GM12878 (cell line): ENCODE data around the gene ADPRHL1. TPM values are rescaled to one million over a fixed set of nuclear protein-coding genes. Genes with fewer than 3 reads are reported as not detected.
A peak's percentile ranks its signal among the peaks of the same experiment; 100 is the strongest.

ENCODE experiments used
- BCL3 ChIP-seq: IDR thresholded peaks from 2 replicates; pipeline ENCODE4 v1.6.1; 2011; ENCODE audit warnings: borderline replicate concordance, low read depth, mild to moderate bottlenecking, moderate library complexity, low read length; ENCODE audit not compliant: insufficient read depth, poor library complexity, severe bottlenecking
- CBX5 ChIP-seq: sonication (generic); IDR thresholded peaks from 2 replicates; pipeline ENCODE4 v1.6.1; 2016; ENCODE audit warnings: low read depth, moderate library complexity, mild to moderate bottlenecking, inconsistent platforms
- E4F1 ChIP-seq: fragments of 450-650 bp; IDR thresholded peaks from 2 replicates; pipeline ENCODE4 v1.6.1; 2018; ENCODE audit warnings: borderline replicate concordance, mild to moderate bottlenecking; ENCODE audit not compliant: partially characterized antibody
- EGR1 ChIP-seq, 2 experiments: IDR thresholded peaks; 1 replicate in 1 of 2; 2 replicates in 1 of 2; pipeline ENCODE4 v1.6.1; 2011 to 2012; ENCODE audit warnings: low read depth in 2 of 2, low read length in 2 of 2, borderline replicate concordance in 1 of 2, mild to moderate bottlenecking in 1 of 2, moderate library complexity in 1 of 2
- ELK1 ChIP-seq: IDR thresholded peaks from 2 replicates; pipeline ENCODE4 v1.6.1; 2012; ENCODE audit warnings: low read depth, low read length, improper control_type of control experiment
- EP300 ChIP-seq, 2 experiments: fragments of 150-350 bp in 1 of 2; IDR thresholded peaks; 2 replicates each; pipeline ENCODE4 v1.6.1; 2011 to 2012; ENCODE audit warnings: low read depth in 2 of 2, low read length in 2 of 2, borderline replicate concordance in 1 of 2, improper control_type of control experiment in 1 of 2, inconsistent platforms in 1 of 2; ENCODE audit not compliant: control insufficient read depth in 1 of 2
- LARP7 ChIP-seq: fragments of 450-650 bp; IDR thresholded peaks from 2 replicates; pipeline ENCODE4 v1.6.1; 2017; ENCODE audit warnings: mild to moderate bottlenecking
- MLLT1 ChIP-seq: fragments of 450-650 bp; IDR thresholded peaks from 2 replicates; pipeline ENCODE4 v1.6.1; 2016; ENCODE audit warnings: mild to moderate bottlenecking
- POLR2A ChIP-seq: IDR thresholded peaks from 2 replicates; pipeline ENCODE4 v1.6.1; 2011; ENCODE audit warnings: low read depth, mild to moderate bottlenecking, low read length
- RFX5 ChIP-seq: IDR thresholded peaks from 2 replicates; pipeline ENCODE4 v1.6.1; 2011; ENCODE audit warnings: low read depth, low read length, improper control_type of control experiment
- SIX5 ChIP-seq: IDR thresholded peaks from 2 replicates; pipeline ENCODE4 v1.6.1; 2011; ENCODE audit warnings: mild to moderate bottlenecking, low read depth, low read length, moderate library complexity; ENCODE audit not compliant: severe bottlenecking
- SMARCA5 ChIP-seq: fragments of 450-650 bp; IDR thresholded peaks from 2 replicates; pipeline ENCODE4 v1.6.1; 2017; ENCODE audit warnings: mild to moderate bottlenecking
- TARDBP ChIP-seq: IDR thresholded peaks from 2 replicates; pipeline ENCODE4 v1.6.1; 2016; ENCODE audit warnings: borderline replicate concordance
- TBL1XR1 ChIP-seq: IDR thresholded peaks from 2 replicates; pipeline ENCODE4 v1.6.1; 2012; ENCODE audit warnings: low read depth, low read length, improper control_type of control experiment
- TCF12 ChIP-seq: IDR thresholded peaks from 2 replicates; pipeline ENCODE4 v1.6.1; 2011; ENCODE audit warnings: low read depth, mild to moderate bottlenecking, low read length
- ZBTB33 ChIP-seq: fragments of 450-650 bp; IDR thresholded peaks from 2 replicates; pipeline ENCODE4 v1.6.1; 2017; ENCODE audit warnings: mild to moderate bottlenecking
- ZNF384 ChIP-seq: IDR thresholded peaks from 2 replicates; pipeline ENCODE4 v1.6.1; 2012; ENCODE audit warnings: low read depth, mild to moderate bottlenecking, low read length, improper control_type of control experiment, borderline replicate concordance
- ZZZ3 ChIP-seq: IDR thresholded peaks from 2 replicates; pipeline ENCODE4 v1.6.1; 2011; ENCODE audit warnings: low read depth; ENCODE audit not compliant: control insufficient read depth, insufficient read length
- polyA plus RNA-seq, 11 experiments: library from polyadenylated mRNA; depleted of rRNA in 4 of 11; unstranded in 6 of 11; stranded (reverse) in 5 of 11; fragments of >200 nt; fragmentation: Nextera tagmentation in 4 of 11; fragmentation: Illumina TruSeq in 1 of 11; extraction: Ambion mirVana in 4 of 11; extraction: Trizol in 1 of 11; gene quantifications; 1 replicate in 1 of 11; 2 replicates in 10 of 11; pipeline versions ENCODE4 v1.2.1 to v1.2.3, GENCODE V29; 2011 to 2016; ENCODE audit warnings: inconsistent platforms in 2 of 11, missing spikeins in 2 of 11, low read depth in 1 of 11
- total RNA-seq, 4 experiments: library from RNA; depleted of rRNA in 3 of 4; stranded (reverse); fragments of >200 nt in 3 of 4; fragmentation: Illumina TruSeq in 1 of 4; extraction: Trizol in 1 of 4; gene quantifications; 2 replicates each; pipeline versions ENCODE4 v1.2.1 to v1.2.3, GENCODE V29; 2013 to 2021

The ADPRHL1 gene
- total and polyA plus RNA-seq, 10 of the 15 experiments (the other 5 are each of a cell fraction or from before 2014, with no cell fraction given): 0.05 to 1.9 (median 1.0) TPM

- TF ChIP-seq E4F1 (no peak), TBL1XR1 (no peak), EGR1 (IDR thresholded peaks at IDR 0.05; ENCODE audit: borderline replicate concordance in 1 of 2, low read depth in 2 of 2, low read length in 2 of 2) (peak; percentile 58 to 74; a peak in 2 of 3 replicates), SIX5 (peak; percentile 63), EP300 (IDR thresholded peaks at IDR 0.05; ENCODE audit: borderline replicate concordance in 1 of 2, control insufficient read depth in 1 of 2, low read depth in 2 of 2, low read length in 2 of 2) (no peak), LARP7 (no peak), CBX5 (peak; percentile 65; the same call in 1 of the 2 replicates), POLR2A (peak; percentile 76), ZZZ3 (no peak), TARDBP (no peak), MLLT1 (peak; percentile 89), ZBTB33 (no peak), SMARCA5 (no peak), ELK1 (peak; percentile 48; the same call in 1 of the 2 replicates), RFX5 (no peak), BCL3 (no peak), ZNF384 (no peak), TCF12 (no peak)
These were observed 4.2 kb downstream of the ADPRHL1 start (continued) for GRCh38 chr13:113448885-113449692.
